Parathyroid adenoma (tissue), 2 donors: ENCODE data around the gene RAB3C.

Experiments
- H2AFZ ChIP-seq: fragments of 300-600 bp; sonication (generic); one replicate; pipeline ENCODE4 v1.7.0; 2017; ENCODE audit warnings: antibody characterized with exemption, mild to moderate bottlenecking
- H3K27ac ChIP-seq: fragments of 300-600 bp; sonication (generic); one replicate; pipeline ENCODE4 v1.7.0; 2017
- H3K27me3 ChIP-seq: fragments of 300-600 bp; sonication (generic); one replicate; pipeline ENCODE4 v1.7.0; 2017; ENCODE audit warnings: low read length; ENCODE audit not compliant: control insufficient read depth, insufficient read depth
- H3K36me3 ChIP-seq: fragments of 300-600 bp; sonication (generic); one replicate; pipeline ENCODE4 v1.7.0; 2017; ENCODE audit warnings: low read length; ENCODE audit not compliant: control insufficient read depth, insufficient read depth
- H3K4me1 ChIP-seq: fragments of 300-600 bp; sonication (generic); one replicate; pipeline ENCODE4 v1.7.0; 2017; ENCODE audit warnings: control low read depth
- H3K4me2 ChIP-seq: fragments of 300-600 bp; sonication (generic); one replicate; pipeline ENCODE4 v1.7.0; 2017; ENCODE audit warnings: low read length
- H3K4me3 ChIP-seq: fragments of 300-600 bp; sonication (generic); one replicate; pipeline ENCODE4 v1.7.0; 2017; ENCODE audit warnings: low read depth, low read length
- H3K79me2 ChIP-seq: fragments of 300-600 bp; sonication (generic); one replicate; pipeline ENCODE4 v1.7.0; 2017; ENCODE audit warnings: control low read depth
- H3K9ac ChIP-seq: fragments of 300-600 bp; sonication (generic); one replicate; pipeline ENCODE4 v1.7.0; 2017; ENCODE audit warnings: mild to moderate bottlenecking
- H3K9me3 ChIP-seq: fragments of 300-600 bp; sonication (generic); one replicate; pipeline ENCODE4 v1.7.0; 2017; ENCODE audit warnings: low read length; ENCODE audit not compliant: control insufficient read depth
- TF ChIP-seq, protein P1 (sequence below): fragments of 300-600 bp; sonication (generic); IDR thresholded peaks from one replicate; pipeline ENCODE4 v1.7.0; 2017; ENCODE audit warnings: antibody characterized with exemption, mild to moderate bottlenecking
- donor health status: primary hyperparathyroidism.

The RAB3C gene

DNA sequence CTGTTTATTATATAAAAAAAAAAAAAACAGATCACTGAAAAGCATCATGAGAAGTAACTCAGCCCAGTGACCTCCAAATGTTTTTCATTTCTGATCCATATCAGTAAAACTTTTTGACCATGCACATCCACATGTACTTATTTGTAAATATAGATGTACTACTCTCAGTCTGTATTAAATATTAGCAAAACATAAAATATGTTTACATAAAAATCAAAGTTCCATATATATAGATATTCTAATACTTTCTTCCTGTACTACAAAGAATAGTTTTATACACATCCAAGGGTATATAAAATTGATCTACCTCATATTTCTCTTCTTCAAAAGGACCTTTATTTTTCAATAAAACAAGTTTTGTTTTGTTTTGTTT lies 309.1 kb downstream of the RAB3C start:
- Histone ChIP-seq H3K9ac (no peak overlapping the region), H3K4me3 (no peak overlapping the region), H2AFZ (no peak overlapping the region), H3K79me2 (no peaks in the 10 kb centered on the region), H3K27ac (no peak overlapping the region), H3K4me2 (no peak overlapping the region), H3K27me3 (no peaks in the 10 kb centered on the region), H3K36me3 (no peaks in the 10 kb centered on the region), H3K4me1 (peaks cover 7% of the 10 kb centered on the region), H3K9me3 (no peaks in the 10 kb centered on the region)
- TF ChIP-seq, protein P1, sequence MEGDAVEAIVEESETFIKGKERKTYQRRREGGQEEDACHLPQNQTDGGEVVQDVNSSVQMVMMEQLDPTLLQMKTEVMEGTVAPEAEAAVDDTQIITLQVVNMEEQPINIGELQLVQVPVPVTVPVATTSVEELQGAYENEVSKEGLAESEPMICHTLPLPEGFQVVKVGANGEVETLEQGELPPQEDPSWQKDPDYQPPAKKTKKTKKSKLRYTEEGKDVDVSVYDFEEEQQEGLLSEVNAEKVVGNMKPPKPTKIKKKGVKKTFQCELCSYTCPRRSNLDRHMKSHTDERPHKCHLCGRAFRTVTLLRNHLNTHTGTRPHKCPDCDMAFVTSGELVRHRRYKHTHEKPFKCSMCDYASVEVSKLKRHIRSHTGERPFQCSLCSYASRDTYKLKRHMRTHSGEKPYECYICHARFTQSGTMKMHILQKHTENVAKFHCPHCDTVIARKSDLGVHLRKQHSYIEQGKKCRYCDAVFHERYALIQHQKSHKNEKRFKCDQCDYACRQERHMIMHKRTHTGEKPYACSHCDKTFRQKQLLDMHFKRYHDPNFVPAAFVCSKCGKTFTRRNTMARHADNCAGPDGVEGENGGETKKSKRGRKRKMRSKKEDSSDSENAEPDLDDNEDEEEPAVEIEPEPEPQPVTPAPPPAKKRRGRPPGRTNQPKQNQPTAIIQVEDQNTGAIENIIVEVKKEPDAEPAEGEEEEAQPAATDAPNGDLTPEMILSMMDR = no peak

DNA sequence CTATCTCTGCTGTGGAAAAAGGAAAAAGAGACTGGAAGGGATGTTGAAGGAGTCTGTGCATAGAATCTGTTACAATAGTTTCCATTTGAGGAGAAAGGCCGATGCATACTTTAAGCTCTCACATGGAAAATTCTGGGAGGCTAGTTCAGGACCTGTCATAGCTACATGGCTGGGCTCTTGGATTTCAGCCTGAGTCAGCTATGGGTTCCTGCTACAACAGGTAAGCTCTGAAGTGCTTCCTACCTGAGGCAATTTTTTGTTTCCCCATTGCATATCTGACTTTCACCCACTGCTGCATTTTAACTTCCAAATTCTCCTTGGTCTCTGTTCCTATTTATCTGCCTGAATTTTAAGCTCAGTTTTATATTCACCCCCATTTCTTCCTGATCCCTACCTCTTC lies 310.7 kb downstream of the RAB3C start:
- Histone ChIP-seq H3K79me2 (no peaks in the 10 kb centered on the region), H3K4me2 (no peak overlapping the region), H3K4me3 (no peak overlapping the region), H3K9ac (no peak overlapping the region), H3K9me3 (no peaks in the 10 kb centered on the region), H3K27me3 (no peaks in the 10 kb centered on the region), H3K27ac (no peak overlapping the region), H3K36me3 (no peaks in the 10 kb centered on the region), H2AFZ (no peak overlapping the region), H3K4me1 (peaks cover 7% of the 10 kb centered on the region)
- TF ChIP-seq, protein P1 = no peak

DNA sequence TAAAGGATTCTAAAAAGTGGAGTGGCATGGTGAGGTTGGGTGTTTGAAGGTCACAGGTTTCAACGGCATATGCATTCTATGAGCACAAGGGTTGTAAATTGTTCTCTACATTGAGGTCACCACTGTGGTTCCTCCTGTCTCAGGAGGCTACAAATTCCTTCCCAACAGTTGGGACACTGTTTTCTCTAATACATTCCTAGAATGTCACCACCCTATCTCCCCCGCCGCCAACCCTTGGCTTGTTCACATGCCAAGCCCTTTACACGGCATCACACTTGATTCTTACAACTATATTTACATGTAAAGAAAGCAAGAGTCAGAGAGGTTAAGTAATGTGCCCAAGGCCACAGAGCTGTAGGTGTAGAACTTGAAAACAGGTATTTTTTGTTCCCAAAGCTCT lies 315.1 kb downstream of the RAB3C start:
- no peak overlapping the region for H3K4me3 ChIP-seq
- TF ChIP-seq, protein P1 = no peak
- H3K9me3 ChIP-seq = no peaks in the 10 kb centered on the region
- H3K4me2 ChIP-seq = no peak overlapping the region
- no peaks in the 10 kb centered on the region for H3K79me2 ChIP-seq
- H3K9ac ChIP-seq = no peak overlapping the region
- no peaks in the 10 kb centered on the region for H3K36me3 ChIP-seq
- no peaks in the 10 kb centered on the region for H3K4me1 ChIP-seq
- H3K27ac ChIP-seq = no peak overlapping the region
- H3K27me3 ChIP-seq = no peaks in the 10 kb centered on the region
- no peak overlapping the region for H2AFZ ChIP-seq

GRCh38 chr5:58898538-58898937 lies 315.7 kb downstream of the RAB3C start:
- TF ChIP-seq, protein P1 = no peak
- H3K27ac ChIP-seq = no peak overlapping the region
- no peaks in the 10 kb centered on the region for H3K36me3 ChIP-seq
- no peak overlapping the region for H3K4me3 ChIP-seq
- no peak overlapping the region for H3K9ac ChIP-seq
- no peaks in the 10 kb centered on the region for H3K79me2 ChIP-seq
- H2AFZ ChIP-seq = no peak overlapping the region
- H3K9me3 ChIP-seq = no peaks in the 10 kb centered on the region
- no peaks in the 10 kb centered on the region for H3K27me3 ChIP-seq
- H3K4me1 ChIP-seq = no peaks in the 10 kb centered on the region
- no peak overlapping the region for H3K4me2 ChIP-seq

DNA sequence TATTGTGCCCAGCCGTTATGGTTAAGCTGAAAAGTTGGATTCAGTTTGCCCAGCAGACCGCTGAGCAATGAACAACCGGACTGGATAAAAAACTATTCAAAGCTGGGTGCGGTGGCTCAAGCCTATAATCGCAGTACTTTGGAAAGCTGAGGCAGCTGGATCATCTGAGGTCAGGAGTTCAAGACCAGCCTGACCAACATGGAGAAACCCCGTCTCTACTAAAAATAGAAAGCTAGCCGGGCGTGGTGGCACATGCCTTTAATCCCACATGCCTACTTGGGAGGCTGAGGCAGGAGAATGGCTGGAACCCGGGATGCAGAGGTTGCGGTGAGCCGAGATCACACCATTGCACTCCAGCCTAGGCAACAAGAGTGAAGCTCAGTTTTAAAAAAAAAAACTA lies 318.4 kb downstream of the RAB3C start:
- Histone ChIP-seq H3K9me3 (no peaks in the 10 kb centered on the region), H3K4me1 (no peaks in the 10 kb centered on the region), H3K4me3 (no peak overlapping the region), H3K36me3 (no peaks in the 10 kb centered on the region), H3K27ac (no peak overlapping the region), H3K79me2 (no peaks in the 10 kb centered on the region), H2AFZ (no peak overlapping the region), H3K9ac (no peak overlapping the region), H3K27me3 (no peaks in the 10 kb centered on the region), H3K4me2 (no peak overlapping the region)
- TF ChIP-seq, protein P1 = no peak
